Stimulated activated CD8-positive, alpha-beta memory T cell treated with anti-CD3 and anti-CD28 coated beads, Interleukin-15, amount 100 ng/mL, for 1 hour (primary cell): ENCODE data around the gene ANKRD23.
"Not testable (repeated sequence)": the region's sequence is repeated elsewhere in the genome, so short reads cannot be mapped to it uniquely, and the experiment has no call there.

ENCODE experiments used
- DNase-seq: peaks from one replicate; pipeline ENCODE4 v3.0.0-alpha.2; 2020; ENCODE audit warnings: low read depth

ANKRD23 gene

GRCh38 chr2:96863056-96863455 is 19.2 kb upstream of the ANKRD23 start:
- not testable (repeated sequence) for DNase-seq

DNA sequence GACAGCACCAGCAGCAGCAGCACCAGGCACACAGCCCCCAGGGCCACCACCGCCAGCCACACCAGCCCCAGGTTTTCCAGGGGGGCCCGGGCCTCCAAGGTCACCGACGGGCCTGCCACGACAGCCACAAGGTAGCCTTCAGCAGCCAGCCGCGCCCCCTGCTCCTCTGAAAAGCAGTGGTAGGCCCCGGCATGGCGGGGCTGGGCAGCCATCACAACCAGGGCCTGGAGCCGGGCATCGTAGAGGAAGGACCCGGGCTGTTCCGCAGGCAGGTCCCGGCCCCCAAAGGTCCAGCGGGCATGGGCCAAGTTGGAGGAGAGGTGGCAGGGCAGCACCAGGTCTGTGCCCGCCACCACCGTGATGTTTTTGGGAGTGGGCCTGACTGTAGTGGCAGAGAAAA is 17.3 kb upstream of the ANKRD23 start:
- no peak for DNase-seq

DNA sequence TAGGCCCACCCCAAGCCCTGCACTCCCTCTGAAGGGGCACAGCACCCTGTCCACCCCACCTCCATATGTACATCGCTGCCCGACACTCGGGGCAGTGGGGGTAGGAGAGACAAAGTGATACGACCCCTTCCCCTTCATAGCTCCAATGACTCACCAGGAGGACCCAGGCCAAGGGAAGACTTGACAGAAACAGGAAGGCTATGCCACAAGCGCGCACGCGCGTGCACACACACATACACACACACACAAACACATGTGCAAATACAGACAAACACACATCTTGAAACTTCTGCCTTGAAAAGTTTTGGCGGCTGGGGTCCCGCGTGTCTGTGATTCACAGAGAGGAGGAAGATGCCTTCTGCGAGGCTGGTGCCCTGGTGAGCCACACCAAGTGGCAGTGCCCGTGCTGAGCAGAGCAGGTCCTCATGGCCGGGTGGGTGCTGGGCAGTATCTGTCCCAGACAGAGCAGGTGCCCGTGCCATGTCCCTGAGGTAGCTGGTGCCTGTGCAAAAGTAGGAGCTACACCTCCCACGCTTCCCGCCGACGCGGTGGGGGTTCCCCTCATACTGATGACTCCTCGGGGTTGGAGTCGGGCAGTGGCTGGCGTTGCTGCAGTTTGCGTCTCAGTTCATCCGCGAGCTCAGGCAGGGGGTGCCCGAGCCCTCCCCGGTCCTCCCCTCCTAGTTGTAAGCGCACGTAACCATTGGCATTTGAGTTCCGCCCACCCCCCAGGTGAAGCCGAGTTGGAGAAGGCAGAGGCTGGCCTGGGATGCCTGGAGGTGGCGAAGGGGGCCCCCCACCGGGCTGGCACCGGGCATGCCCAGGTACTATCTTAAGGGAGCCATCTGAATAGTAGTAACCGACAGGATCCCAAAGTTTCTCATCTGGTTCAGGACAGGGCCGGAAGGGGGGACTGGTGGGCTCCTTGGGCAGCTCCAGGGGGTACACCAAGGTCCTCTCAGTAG is 16.5 kb upstream of the ANKRD23 start:
- no peak for DNase-seq

DNA sequence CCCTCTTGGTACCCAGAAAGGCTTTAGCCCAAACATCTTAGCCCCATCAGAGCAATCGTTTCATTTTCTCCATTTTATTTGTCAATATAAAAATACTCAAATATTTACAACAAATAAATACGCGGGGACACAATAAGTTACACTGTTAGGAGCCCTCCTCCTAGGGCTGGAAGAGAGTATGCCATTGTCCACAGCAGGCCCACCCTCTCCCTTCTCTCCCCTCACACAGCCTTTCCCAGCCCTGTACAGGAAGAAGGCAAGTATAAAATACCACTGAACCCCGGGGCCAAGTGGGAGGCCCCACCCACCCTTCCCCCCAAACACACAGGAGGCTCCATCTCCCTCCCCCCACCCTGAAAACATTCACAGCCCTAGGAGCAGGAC is 15.9 kb upstream of the ANKRD23 start:
- DNase-seq, result no peak

DNA sequence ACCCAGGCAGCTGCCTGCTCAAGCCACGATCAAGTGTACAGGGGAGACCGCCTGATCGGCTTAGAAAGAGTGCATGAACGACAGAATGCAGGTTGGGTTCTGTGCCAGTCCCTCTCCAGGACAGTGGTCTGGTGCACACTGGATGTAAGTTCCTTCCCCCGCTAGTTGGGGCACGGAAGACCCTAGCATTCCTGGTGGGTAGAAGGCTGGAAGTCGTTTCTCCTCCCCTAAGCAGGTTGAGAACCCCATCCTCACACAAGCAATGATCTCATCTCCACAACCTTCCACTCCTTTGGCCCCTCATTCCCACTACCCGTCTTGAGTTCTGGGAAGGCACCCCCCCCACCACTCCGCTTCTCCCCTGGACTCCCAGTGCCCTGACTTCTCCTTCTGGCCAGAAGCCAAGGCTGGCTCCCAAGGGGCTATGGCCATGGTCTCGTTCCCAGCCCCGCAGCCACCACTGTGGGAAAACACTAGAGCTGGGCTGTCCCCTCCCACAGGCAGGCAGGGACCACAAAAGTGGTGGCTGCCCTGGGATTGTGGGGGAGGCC is 15.4 kb upstream of the ANKRD23 start:
- no peak for DNase-seq

DNA sequence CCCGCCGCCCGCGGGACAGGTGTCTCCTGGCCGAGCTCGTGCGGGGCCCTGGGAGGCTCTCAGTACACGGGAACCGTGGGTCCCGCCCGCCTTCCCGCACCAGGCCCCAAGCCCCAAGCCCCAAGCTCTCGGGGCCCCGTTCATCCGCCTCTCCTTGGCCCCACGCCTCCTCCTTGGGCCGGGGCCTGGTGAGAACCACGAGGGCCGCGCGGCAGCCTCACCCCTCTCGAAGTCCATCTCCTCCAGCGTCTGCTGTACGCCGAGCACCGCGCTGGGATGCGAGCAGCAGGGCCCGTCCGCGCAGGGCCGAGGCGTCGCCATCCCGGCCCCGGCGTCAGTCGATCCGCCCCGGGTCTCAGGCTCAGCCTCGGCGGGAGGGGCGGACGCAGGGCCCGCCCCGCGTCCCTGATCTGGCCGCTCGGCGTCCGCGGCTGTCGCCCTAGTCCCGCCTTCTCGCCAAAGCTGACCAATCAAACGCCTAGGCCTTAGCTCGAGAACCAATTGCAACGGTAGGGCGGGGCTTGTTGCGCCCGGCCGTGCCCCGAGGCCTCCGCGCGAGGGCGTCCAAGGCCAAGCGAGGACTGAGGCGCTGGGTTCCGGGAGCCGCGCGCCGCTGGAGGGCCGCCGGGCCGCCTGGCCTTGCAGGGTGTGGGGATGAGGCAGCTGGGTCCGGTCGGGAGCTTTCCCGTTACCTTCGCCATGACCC is 14.0 kb upstream of the ANKRD23 start, which contains the start of gene ANKRD39:
Gene ANKRD39, minus strand, starts transcription at position 350 of the 706 bp plus-strand sequence. Its CDS starts 29 bp downstream, at position 321.
- peak; percentile 94 for DNase-seq

DNA sequence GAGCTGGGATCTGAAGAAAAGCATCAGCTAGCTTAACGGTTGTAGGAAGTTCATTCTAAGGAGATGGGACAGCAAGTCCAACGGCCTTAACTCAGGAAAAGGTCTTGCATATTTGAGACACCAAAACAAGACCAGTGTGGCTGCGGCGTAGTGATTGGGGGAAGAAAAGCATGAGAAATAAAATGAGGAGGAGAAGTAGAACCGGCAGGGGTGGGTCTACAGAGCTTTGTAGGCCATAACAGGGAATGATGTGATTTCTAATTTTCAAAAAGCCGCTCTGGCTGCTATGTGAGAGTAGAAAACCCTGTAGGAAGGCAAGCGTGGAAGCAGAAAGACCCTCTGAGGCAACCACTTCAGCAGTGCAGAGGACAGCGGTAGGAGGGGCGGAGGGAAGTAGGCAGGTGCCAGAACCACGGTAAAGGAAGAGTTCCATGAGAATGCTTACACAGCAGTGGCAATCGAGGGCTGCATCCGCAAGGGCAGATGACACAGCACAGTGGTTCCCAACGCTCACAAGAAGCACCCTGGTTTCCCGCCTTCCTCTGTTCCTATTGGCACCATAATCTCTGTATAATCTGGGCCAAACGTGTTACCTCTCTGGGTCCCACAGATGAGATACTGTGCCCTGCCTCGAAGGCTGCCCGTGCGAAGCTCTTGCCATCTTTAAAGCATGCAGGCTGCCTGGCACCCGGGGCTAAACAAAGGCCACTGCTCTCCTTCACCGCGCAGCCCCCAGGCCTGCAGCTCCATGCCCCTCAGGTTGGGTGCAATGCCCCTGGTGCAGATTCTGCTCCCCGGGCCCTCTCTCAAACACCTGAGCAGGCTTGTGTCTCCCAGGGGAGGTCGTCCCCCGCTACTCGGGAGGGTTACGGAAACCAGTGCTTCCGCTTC is 13.2 kb upstream of the ANKRD23 start:
- no peak for DNase-seq

DNA sequence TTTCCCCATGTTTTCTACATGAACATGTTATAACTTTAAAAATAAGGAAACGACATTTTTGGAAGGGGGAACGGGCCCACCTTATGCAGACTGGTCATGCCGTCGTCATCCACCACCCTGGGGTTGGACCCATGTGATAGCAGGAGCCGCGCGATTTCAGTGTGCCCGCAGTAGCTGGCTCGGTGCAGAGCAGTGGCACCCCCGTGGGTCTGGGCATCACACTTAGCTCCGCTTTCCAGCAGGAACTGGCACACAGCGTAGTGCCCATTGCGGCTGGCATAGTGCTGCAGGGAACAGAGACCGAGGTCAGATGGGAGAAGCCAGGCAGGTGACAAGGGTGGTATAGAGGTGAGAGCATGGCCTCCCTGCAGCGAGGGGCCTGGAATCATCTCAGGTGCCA is 9.5 kb upstream of the ANKRD23 start:
- no peak for DNase-seq

GRCh38 chr2:96852667-96853066 is 8.8 kb upstream of the ANKRD23 start:
- DNase-seq, result no peak

GRCh38 chr2:96848264-96848663 is 4.4 kb upstream of the ANKRD23 start:
- no peak for DNase-seq

GRCh38 chr2:96847586-96847985 is 3.8 kb upstream of the ANKRD23 start:
- no peak for DNase-seq

- no peak for DNase-seq
These were observed 3.0 kb upstream of the ANKRD23 start for GRCh38 chr2:96846825-96847224.

- DNase-seq, result no peak
These were observed 586 bp upstream of the ANKRD23 start for GRCh38 chr2:96844405-96844808.

DNA sequence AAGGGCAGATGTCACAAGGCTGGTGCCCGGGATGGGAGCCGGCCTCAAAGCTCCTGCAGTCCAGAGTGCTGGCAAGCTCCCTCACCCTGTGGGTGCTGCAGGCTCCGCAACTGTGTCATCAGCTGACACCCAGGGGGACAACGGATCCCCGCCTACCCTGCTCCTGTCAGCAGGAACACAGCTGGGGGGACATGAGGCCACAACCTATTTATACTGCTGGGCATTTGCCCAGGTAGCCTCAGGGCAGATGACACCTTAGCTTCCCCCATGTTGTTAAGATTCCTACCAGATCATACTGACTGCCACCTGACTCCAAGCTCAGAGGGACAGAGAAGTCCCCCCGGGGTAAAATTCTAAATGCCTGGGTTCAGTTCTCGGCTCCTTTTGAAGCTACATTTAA is 1.2 kb downstream of the ANKRD23 start:
- no peak for DNase-seq

GRCh38 chr2:96841701-96842495 is 1.9 kb downstream of the ANKRD23 start:
- no peak for DNase-seq

DNA sequence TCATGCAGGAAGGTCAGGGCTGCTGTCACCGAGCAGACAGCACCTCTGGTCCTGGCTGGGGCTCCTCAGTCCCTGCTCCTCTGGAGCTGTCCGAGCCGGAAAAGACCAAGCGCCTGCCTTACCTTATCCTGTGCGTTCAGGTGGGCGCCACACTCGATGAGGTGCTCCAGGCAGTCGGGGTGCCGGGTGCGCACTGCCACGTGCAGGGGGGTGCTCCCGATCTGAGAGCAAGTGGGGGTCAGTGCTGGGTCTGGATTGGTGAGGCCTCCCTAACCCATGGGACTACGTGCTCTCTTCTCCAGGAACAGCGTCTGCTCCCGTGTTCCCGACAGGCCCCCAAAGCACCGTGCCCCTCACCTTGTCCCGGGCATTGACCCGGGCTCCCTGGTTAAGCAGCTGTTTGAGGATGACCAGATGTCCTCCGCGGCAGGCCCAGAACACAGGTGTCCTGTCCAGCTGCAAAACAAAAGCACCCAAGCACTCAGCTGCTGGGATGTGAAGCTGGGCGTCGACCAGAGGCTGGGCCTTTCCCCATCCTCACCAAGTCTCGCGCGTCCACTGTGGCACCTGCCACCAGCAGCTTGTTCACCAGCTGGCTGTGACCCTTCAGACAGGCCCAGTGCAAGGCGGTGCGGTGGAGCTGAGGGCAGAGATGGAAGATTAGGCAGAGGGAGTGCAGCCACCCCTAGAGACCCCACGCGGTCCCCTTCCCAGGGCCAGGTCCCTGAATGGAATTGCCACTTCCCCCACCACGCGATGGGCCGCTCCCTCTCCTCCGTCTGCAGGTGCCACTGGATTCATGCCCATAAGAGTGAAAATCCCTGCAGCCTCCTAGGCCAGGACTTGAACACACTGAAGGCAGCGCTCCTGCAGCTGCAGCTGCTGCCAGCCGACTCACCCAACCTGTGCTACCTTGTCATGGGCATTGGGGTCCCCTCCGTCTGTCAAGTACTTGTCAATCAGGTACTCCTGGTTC is 3.7 kb downstream of the ANKRD23 start:
- no peak for DNase-seq

DNA sequence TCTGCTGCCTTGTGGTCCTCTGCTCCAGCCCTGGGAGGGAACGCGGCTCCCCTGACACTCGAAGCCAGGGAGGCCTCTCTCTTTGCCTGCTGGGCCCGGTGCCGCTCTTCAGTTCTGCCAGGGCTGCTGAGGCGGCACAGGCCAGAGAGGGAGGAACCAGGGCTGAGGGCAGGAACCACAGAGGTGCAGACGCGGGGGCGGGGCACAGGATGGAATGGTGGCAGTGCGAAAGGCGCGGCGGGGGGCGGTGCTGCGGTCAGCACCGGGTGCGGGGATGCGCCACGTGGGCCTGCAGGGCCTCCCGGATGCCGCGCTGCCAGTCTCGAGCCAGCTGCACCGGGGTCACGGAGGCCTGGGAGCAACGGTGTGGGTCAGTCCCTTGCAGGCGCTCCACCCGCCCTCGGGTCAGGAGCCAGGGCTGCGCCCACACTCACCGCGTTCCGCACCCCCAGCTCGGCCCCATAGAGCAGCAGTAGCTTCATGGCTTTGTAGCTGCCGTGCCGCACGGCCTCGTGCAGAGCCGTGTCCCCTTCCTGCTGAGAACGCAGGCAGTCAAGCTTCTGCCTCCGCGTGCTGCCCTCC is 4.4 kb downstream of the ANKRD23 start:
- peak; percentile 48 for DNase-seq

- DNase-seq, result no peak
These were observed 5.2 kb downstream of the ANKRD23 start for GRCh38 chr2:96838345-96839292.
